KMS-11 (cell line): ENCODE measurements around the gene LHFPL6.

ENCODE experiments used
- H2AFZ ChIP-seq: fragments of 200-600 bp; sonication (generic); 2 replicates; pipeline ENCODE4 v1.6.1; 2016; ENCODE audit warnings: antibody characterized with exemption, mixed run types, low read depth
- H3K27ac ChIP-seq: fragments of 200-600 bp; sonication (generic); 2 replicates; pipeline ENCODE4 v1.6.1; 2016; ENCODE audit warnings: mild to moderate bottlenecking, mixed run types
- H3K27me3 ChIP-seq: fragments of 200-600 bp; sonication (generic); 2 replicates; pipeline ENCODE4 v1.6.1; 2017; ENCODE audit warnings: mild to moderate bottlenecking, low read depth, mixed run types, moderate library complexity; ENCODE audit not compliant: insufficient read depth
- H3K36me3 ChIP-seq: fragments of 200-600 bp; sonication (generic); 2 replicates; pipeline ENCODE4 v1.6.1; 2017; ENCODE audit warnings: mild to moderate bottlenecking, mixed run types; ENCODE audit not compliant: insufficient read depth
- H3K4me1 ChIP-seq: fragments of 200-600 bp; sonication (generic); 2 replicates; pipeline ENCODE4 v1.6.1; 2016; ENCODE audit warnings: mild to moderate bottlenecking, low read depth, mixed run types; ENCODE audit not compliant: poor library complexity, severe bottlenecking
- H3K4me2 ChIP-seq: fragments of 200-600 bp; sonication (generic); 2 replicates; pipeline ENCODE4 v1.7.0; 2016; ENCODE audit warnings: mild to moderate bottlenecking, mixed run types
- H3K4me3 ChIP-seq: fragments of 200-600 bp; sonication (generic); IDR thresholded peaks from 2 replicates; pipeline ENCODE4 v1.6.1; 2017; ENCODE audit warnings: low read depth, low read length, mixed read lengths; ENCODE audit not compliant: insufficient read depth
- H3K79me2 ChIP-seq: fragments of 200-600 bp; sonication (generic); 2 replicates; pipeline ENCODE4 v1.6.1; 2016; ENCODE audit warnings: low read depth, mixed run types; ENCODE audit not compliant: insufficient read depth
- H3K9ac ChIP-seq: fragments of 200-600 bp; sonication (generic); 2 replicates; pipeline ENCODE4 v1.6.1; 2016; ENCODE audit warnings: mild to moderate bottlenecking, mixed run types
- H4K20me1 ChIP-seq: fragments of 200-600 bp; sonication (generic); 2 replicates; pipeline ENCODE4 v1.6.1; 2016; ENCODE audit warnings: mild to moderate bottlenecking, mixed run types; ENCODE audit not compliant: insufficient read depth
- TF ChIP-seq, protein P1 (sequence below): fragments of 200-600 bp; sonication (generic); conservative IDR thresholded peaks from 2 replicates; pipeline ENCODE4 v1.6.1; 2017; ENCODE audit warnings: low read depth, mild to moderate bottlenecking, antibody characterized with exemption, low read length, moderate library complexity, mixed read lengths

LHFPL6 gene

DNA sequence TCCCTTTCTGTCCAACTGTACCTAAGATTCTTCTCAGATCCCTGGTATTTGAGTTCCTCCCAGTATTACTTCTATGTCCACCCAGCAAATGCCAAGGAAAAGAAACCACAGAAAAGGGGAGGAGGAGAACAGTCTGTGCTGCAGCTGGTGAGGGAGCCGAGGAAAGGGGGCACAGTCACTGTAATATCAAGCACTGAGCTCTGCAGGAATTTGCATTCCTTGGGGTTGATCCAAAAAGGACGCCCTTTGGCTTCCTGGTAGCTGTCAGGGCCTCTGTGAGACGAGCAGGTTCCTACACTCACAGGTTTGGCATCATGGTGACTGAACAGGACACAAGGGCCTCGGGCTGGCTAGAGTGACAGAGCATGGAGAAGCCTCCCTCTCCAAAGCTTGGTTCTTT lies 291.4 kb downstream of the LHFPL6 start:
- H3K4me1 ChIP-seq: no peaks in the 10 kb centered on the region
- TF ChIP-seq, protein P1, sequence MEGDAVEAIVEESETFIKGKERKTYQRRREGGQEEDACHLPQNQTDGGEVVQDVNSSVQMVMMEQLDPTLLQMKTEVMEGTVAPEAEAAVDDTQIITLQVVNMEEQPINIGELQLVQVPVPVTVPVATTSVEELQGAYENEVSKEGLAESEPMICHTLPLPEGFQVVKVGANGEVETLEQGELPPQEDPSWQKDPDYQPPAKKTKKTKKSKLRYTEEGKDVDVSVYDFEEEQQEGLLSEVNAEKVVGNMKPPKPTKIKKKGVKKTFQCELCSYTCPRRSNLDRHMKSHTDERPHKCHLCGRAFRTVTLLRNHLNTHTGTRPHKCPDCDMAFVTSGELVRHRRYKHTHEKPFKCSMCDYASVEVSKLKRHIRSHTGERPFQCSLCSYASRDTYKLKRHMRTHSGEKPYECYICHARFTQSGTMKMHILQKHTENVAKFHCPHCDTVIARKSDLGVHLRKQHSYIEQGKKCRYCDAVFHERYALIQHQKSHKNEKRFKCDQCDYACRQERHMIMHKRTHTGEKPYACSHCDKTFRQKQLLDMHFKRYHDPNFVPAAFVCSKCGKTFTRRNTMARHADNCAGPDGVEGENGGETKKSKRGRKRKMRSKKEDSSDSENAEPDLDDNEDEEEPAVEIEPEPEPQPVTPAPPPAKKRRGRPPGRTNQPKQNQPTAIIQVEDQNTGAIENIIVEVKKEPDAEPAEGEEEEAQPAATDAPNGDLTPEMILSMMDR: no peak
- H3K4me2 ChIP-seq: no peak overlapping the region
- no peaks in the 10 kb centered on the region for H3K79me2 ChIP-seq
- H3K4me3 ChIP-seq: no peak overlapping the region
- no peak overlapping the region for H2AFZ ChIP-seq
- no peaks in the 10 kb centered on the region for H3K27me3 ChIP-seq
- H3K36me3 ChIP-seq: no peaks in the 10 kb centered on the region
- H3K27ac ChIP-seq: no peak overlapping the region
- no peak overlapping the region for H3K9ac ChIP-seq
- no peaks in the 10 kb centered on the region for H4K20me1 ChIP-seq

DNA sequence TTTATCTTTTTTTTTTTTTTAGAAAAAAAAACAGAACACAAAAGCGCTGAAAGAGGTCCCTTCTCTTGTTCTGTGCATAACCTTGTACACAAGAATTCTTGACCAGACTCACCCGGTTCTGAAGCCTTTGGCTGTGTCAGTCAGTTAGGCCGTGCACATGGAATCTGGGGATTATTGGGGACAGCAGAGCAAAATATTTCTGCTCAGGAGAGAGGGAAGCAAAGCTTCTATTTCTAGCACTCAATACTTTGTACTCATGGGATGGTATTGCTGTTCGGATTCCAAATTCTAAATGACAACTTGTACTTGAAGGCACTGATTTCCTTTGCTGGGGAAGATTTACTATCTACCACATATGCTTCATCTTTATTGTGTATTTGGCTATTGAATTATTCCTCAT lies 292.0 kb downstream of the LHFPL6 start:
- no peaks in the 10 kb centered on the region for H3K36me3 ChIP-seq

GRCh38 chr13:39306639-39307589 lies 296.1 kb downstream of the LHFPL6 start:
- no peak overlapping the region for H3K4me2 ChIP-seq
- TF ChIP-seq, protein P1: no peak

More for the DNA sequence above, 292.0 kb downstream of the LHFPL6 start:
- Histone ChIP-seq H3K27ac (no peak overlapping the region), H3K4me3 (no peak overlapping the region), H3K27me3 (no peaks in the 10 kb centered on the region), H3K4me1 (no peaks in the 10 kb centered on the region), H3K79me2 (no peaks in the 10 kb centered on the region), H3K4me2 (no peak overlapping the region), H4K20me1 (no peaks in the 10 kb centered on the region), H3K9ac (no peak overlapping the region), H2AFZ (no peak overlapping the region)
- TF ChIP-seq, protein P1: no peak

GRCh38 chr13:39302820-39303219 lies 300.2 kb downstream of the LHFPL6 start:
- H3K4me2 ChIP-seq: no peak overlapping the region
- no peak overlapping the region for H2AFZ ChIP-seq
- H3K27ac ChIP-seq: no peak overlapping the region
- no peak overlapping the region for H3K4me3 ChIP-seq
- H3K79me2 ChIP-seq: no peaks in the 10 kb centered on the region
- no peak overlapping the region for H3K9ac ChIP-seq
- H3K4me1 ChIP-seq: no peaks in the 10 kb centered on the region
- no peaks in the 10 kb centered on the region for H4K20me1 ChIP-seq
- H3K27me3 ChIP-seq: no peaks in the 10 kb centered on the region
- TF ChIP-seq, protein P1: no peak
- no peaks in the 10 kb centered on the region for H3K36me3 ChIP-seq

More at GRCh38 chr13:39306639-39307589, 296.1 kb downstream of the LHFPL6 start:
- Histone ChIP-seq H2AFZ (no peak overlapping the region), H3K36me3 (no peaks in the 10 kb centered on the region), H3K27ac (no peak overlapping the region), H3K9ac (no peak overlapping the region), H3K4me1 (no peaks in the 10 kb centered on the region), H3K79me2 (no peaks in the 10 kb centered on the region), H3K4me3 (no peak overlapping the region), H4K20me1 (no peaks in the 10 kb centered on the region), H3K27me3 (no peaks in the 10 kb centered on the region)
